ENCODE data around the gene ZNF774. TPM values are rescaled to one million over a fixed set of nuclear protein-coding genes. Genes with fewer than 3 reads are reported as not detected.
"Not testable (repeated sequence)": the region's sequence is repeated elsewhere in the genome, so short reads cannot be mapped to it uniquely, and the experiment has no call there.

Gene ZNF774
- total RNA-seq, 2 experiments from 2014 or later: 1.5 to 2.0 TPM

DNA sequence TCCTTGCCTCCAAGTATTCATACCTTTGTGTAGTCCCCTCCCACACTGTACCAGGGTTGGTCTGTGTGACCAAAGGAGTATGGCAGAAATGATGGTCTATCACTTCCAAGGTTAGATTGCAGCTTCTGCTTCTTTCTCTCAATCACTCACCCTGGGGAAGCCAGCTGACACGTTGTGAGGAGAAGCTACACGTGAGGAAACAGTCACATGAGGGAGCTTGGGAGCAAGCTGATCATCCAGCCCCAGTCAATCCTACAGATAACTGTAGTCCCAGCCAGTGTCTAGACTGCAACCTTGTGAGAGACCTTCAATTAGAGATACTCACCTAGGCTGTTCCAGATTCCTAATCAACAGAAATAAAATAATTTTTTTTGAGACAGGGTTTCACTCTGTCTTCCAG, 6.2 kb upstream of the ZNF774 start:
- peaks cover 12% of the 10 kb centered on the region for H3K4me1 Mint-ChIP-seq
- peak; percentile 12 for ATAC-seq
- no peak overlapping the region for H3K4me3 Mint-ChIP-seq
- ChIA-PET POLR2A (interaction anchor here (0.8 kb wide), 1 partner anchor 9 kb away, joined by 3 read pairs; no protein-coding TSS in a partner anchor), CTCF (interaction anchor here (0.6 to 2.7 kb wide), 6 partner anchors 9 to 347 kb away, joined by 3 to 13 read pairs (median 4); no protein-coding TSS in a partner anchor)
- no peak for DNase-seq
- no peaks in the 10 kb centered on the region for H3K9me3 Mint-ChIP-seq (ENCODE audit: low read depth)
- intact Hi-C loops (cut with DNase I, micrococcal nuclease): no loop called here
- H3K36me3 Mint-ChIP-seq (ENCODE audit: low read depth): no peaks in the 10 kb centered on the region
- no peak overlapping the region for H3K27ac Mint-ChIP-seq
- H3K27me3 Mint-ChIP-seq: no peaks in the 10 kb centered on the region

DNA sequence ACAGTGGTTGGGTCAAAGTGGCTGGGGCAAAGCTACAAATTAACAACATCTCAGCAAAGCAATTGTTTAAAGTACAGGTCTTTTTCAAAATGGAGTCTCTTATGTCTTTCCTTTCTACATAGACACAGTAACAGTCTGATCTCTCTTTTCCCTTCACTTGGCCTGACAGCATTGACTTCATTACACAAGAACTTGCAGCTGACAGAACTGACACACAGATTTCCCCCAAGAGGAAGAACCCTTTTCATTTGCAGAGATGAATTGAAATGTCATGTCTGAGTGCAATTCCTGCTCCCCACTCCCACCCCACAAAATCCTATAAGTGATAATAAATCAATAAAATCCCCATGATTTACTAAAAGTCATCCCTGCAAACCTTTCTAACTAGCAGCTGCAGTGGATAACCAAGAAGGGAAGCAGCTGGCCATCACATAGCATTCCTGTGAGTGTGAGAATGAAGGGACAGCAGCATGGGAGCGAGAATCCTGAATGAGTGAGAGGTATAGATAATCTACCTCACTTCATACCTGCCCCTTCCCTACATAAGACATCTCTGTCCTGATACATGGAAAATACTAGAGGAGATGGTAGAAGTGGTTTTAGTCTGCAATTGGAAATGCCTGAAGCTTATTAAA, 4.5 kb upstream of the ZNF774 start:
- CTCF ChIA-PET: interaction anchor here (0.5 to 1.0 kb wide), 2 partner anchors 28 to 448 kb away, joined by 3 read pairs; no protein-coding TSS in a partner anchor
- ATAC-seq; H3K36me3 Mint-ChIP-seq (ENCODE audit: low read depth); intact Hi-C loops (cut with DNase I, micrococcal nuclease); DNase-seq; H3K27me3 Mint-ChIP-seq; H3K4me3 Mint-ChIP-seq; POLR2A ChIA-PET; H3K9me3 Mint-ChIP-seq (ENCODE audit: low read depth); H3K27ac Mint-ChIP-seq: not testable (repeated sequence)
- peaks cover 14% of the 10 kb centered on the region for H3K4me1 Mint-ChIP-seq

DNA sequence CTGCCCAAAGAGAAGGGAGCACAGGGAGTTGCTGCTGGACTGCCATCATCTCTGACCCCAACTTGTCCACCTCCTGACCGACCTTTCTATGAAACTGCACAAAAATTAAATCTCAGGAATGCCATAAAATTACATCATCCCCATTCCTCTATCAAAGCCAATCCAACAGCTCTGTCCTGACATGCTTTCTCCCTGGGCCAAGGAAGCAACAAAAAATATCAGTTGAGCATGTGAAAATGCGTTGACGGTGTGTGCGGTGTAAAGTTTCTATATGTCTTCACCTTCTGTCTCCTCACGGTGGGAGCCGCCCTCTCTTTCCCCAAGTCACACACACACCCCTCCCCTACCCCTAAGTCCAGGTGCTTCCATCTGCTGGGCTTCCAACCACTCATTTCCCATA, 3.6 kb upstream of the ZNF774 start:
- ATAC-seq (no peak), DNase-seq (no peak)
- intact Hi-C loops (cut with DNase I, micrococcal nuclease): no loop called here
- ChIA-PET POLR2A (no interaction called here), CTCF (interaction anchor here (0.5 kb wide), 1 partner anchor 448 kb away, joined by 3 read pairs; no protein-coding TSS in a partner anchor)
- Mint-ChIP-seq H3K36me3 (ENCODE audit: low read depth) (no peaks in the 10 kb centered on the region), H3K4me3 (no peak overlapping the region), H3K9me3 (ENCODE audit: low read depth) (no peaks in the 10 kb centered on the region), H3K27me3 (no peaks in the 10 kb centered on the region), H3K4me1 (peaks cover 10% of the 10 kb centered on the region), H3K27ac (no peak overlapping the region)

DNA sequence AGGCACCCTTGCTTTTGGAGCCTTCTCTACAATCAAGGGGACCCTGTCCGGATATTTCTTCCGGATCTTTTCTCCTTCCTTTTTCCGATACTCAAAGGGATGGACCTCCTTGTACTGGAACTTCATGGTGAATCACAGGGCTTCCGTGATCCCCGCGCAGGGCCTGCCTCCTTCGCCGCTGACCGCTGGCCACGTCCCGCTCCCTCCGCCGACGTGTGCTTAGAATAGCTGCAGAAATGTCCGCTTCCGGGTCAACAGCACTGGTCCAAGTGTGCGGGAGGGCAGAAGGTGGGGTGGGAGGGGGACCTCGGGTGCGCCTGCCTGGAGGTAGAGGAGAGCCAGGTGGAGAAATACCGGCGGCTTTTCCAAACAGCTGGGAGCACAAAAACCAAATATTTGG, 3.0 kb upstream of the ZNF774 start:
- no peak for ATAC-seq
- ChIA-PET CTCF (interaction anchor here (0.7 kb wide), 1 partner anchor 165 kb away, joined by 3 read pairs; no protein-coding TSS in a partner anchor), POLR2A (no interaction called here)
- Mint-ChIP-seq H3K27ac (no peak overlapping the region), H3K27me3 (no peaks in the 10 kb centered on the region), H3K4me1 (peaks cover 7% of the 10 kb centered on the region), H3K36me3 (ENCODE audit: low read depth) (no peaks in the 10 kb centered on the region), H3K4me3 (no peak overlapping the region), H3K9me3 (ENCODE audit: low read depth) (no peaks in the 10 kb centered on the region)
- DNase-seq: no peak
- intact Hi-C loops (cut with DNase I, micrococcal nuclease): no loop called here

DNA sequence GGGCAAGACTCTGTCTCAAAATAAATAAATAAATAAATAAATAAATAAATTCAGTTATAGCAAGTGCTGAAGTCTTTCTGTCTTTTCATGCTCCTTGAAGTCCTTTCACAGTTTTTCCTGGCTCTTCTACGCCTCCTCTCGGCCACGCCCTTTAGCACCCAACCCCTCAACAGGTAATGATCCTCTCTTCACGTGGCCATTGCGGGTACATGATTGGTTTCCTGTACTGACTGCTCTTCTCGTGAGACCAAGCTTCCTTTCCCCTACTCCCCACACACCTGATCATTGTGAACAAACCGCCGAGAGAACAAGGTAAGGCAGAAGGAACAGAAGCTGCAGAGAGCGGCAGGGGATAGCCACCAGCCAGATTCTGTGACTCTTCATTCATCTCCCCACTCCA, 2.3 kb upstream of the ZNF774 start:
- Mint-ChIP-seq H3K4me1 (peaks cover 7% of the 10 kb centered on the region), H3K4me3 (no peak overlapping the region), H3K36me3 (ENCODE audit: low read depth) (no peaks in the 10 kb centered on the region), H3K27me3 (no peaks in the 10 kb centered on the region), H3K9me3 (ENCODE audit: low read depth) (no peaks in the 10 kb centered on the region), H3K27ac (no peak overlapping the region)
- intact Hi-C loops (cut with DNase I, micrococcal nuclease): loop anchor here (5.0 kb wide), 2 partner anchors 37 to 72 kb away; partner anchors contain the start of gene IQGAP1 (in 1 of the 2)
- ChIA-PET CTCF (interaction anchor here (0.6 kb wide), 1 partner anchor 150 kb away, joined by 3 read pairs; no protein-coding TSS in a partner anchor), POLR2A (interaction anchor here (0.6 kb wide), 1 partner anchor 17 kb away, joined by 3 read pairs; no protein-coding TSS in a partner anchor)
- ATAC-seq: no peak
- no peak for DNase-seq

DNA sequence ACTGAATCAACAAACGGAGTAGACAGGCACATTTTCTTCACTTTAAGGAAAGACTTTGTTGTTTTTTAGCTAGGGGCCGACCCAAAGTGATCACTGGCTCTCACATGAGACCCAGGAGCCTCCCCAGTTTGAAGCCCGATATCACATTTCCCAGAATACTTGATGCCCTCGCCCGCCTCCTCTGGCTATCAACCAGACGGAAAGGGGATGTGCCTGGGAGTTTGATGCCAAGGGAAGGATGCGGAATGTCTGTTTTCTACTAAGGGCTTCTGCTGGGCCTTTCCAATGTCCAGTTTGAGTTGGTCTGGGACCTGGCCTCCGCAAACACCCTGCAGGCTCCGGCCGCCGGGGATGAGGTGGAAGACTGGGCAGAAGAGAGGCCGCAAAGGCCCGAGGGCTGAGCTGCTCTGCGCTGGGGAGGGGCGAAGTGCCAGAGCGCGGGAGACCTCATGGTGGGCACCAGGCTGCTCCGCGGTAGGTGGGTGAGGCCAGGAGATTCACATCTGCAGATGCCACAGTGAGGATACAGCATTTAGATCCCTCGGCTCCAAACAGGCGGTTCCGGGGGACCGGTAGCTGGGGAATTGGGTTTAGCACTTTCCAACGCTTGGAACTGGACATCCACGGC, 491 bp upstream of the ZNF774 start:
- intact Hi-C loops (cut with DNase I, micrococcal nuclease): loop anchor here (1.0 to 5.0 kb wide), 4 partner anchors 36 to 86 kb away; partner anchors contain the start of genes IQGAP1 (in 2 of the 2) and NGRN (in 1 of the 2)
- peak overlapping the region; percentile 47 for H3K27ac Mint-ChIP-seq
- peak overlapping the region; percentile 83 for H3K4me3 Mint-ChIP-seq
- ChIA-PET POLR2A (no interaction called here), CTCF (interaction anchor here (1.1 to 1.4 kb wide), 3 partner anchors 10 to 36 kb away, joined by 3 to 6 read pairs (median 5); partner anchors contain the start of gene IQGAP1)
- no peak for DNase-seq
- H3K9me3 Mint-ChIP-seq (ENCODE audit: low read depth): no peaks in the 10 kb centered on the region
- no peaks in the 10 kb centered on the region for H3K36me3 Mint-ChIP-seq (ENCODE audit: low read depth)
- H3K4me1 Mint-ChIP-seq: peaks cover 7% of the 10 kb centered on the region
- H3K27me3 Mint-ChIP-seq: no peaks in the 10 kb centered on the region
- peak; percentile 11 for ATAC-seq

DNA sequence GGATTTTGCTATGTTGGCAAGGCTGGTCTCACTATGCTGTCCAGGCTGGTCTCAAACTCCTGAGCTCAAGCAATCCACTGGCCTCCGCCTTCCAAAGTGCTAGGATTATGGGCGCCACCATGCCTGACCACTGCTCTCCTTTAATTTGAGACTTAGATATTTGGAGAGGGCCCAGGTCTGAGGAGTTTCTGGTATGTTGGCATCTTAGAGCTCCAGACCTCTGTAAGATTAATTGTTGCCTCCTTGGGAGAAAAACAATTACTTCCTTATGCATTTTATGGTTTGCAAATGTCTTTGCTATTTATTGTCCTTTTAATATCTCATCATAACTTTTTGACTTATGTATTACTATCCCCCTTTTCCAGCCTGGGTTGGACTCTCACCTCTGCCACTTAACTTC, 2.9 kb downstream of the ZNF774 start:
- Mint-ChIP-seq H3K27me3 (no peaks in the 10 kb centered on the region), H3K36me3 (ENCODE audit: low read depth) (no peaks in the 10 kb centered on the region), H3K4me3 (no peak overlapping the region), H3K9me3 (ENCODE audit: low read depth) (no peaks in the 10 kb centered on the region), H3K4me1 (peaks cover 9% of the 10 kb centered on the region), H3K27ac (no peak overlapping the region)
- DNase-seq (no peak), ATAC-seq (no peak)
- intact Hi-C loops (cut with DNase I, micrococcal nuclease): loop anchor here (5.0 kb wide), 2 partner anchors 32 to 67 kb away; partner anchors contain the start of gene IQGAP1 (in 1 of the 2)
- POLR2A ChIA-PET: interaction anchor here (0.7 kb wide), 1 partner anchor 218 kb away, joined by 3 read pairs; no protein-coding TSS in a partner anchor
- CTCF ChIA-PET: interaction anchor here (0.7 kb wide), 1 partner anchor 35 kb away, joined by 3 read pairs; no protein-coding TSS in a partner anchor

DNA sequence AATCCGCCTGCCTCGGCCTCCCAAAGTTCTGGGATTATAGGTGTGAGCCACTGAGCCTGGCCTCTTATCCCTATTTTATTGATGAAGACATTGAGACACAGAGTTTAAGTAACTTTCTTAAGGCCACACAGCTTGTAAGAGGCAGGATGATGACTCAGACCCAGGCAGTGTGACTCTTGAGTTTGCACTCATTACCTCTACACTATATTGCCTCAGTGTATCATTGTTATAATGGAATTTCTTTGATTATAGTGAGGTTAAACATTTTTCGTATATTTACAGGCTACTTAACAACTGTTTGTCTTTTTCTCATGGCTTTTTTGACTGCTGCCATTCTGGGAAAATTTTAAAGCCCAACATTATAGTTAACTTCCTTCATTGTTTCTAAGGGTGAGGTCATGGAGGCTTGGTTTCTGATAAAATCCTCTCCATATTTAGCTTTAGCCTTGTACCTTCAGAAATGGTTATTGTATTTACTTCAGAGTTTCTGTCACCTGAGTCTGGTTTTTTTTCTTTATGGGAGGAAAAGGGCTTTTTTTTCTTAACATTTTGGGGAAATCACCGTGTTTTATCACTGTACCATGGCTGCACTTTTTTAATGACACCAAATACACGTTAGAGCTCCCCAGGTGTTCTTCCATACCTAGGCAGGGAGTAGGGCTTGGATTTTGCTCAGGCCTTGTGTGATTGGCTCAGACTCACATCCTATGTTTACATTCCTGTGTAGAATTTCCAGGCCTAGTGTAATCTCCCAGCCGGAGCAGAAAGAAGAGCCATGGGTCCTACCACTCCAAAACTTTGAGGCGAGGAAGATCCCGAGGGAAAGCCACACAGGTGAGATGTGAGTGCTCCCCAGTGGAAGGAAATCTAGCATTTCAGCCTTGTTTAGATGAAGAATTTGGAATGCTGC, 6.3 kb downstream of the ZNF774 start:
- Mint-ChIP-seq H3K4me1 (peaks cover 17% of the 10 kb centered on the region), H3K36me3 (ENCODE audit: low read depth) (no peaks in the 10 kb centered on the region), H3K9me3 (ENCODE audit: low read depth) (no peaks in the 10 kb centered on the region), H3K27ac (no peak overlapping the region), H3K4me3 (no peak overlapping the region), H3K27me3 (no peaks in the 10 kb centered on the region)
- CTCF ChIA-PET: no interaction called here
- POLR2A ChIA-PET: no interaction called here
- intact Hi-C loops (cut with DNase I, micrococcal nuclease): no loop called here
- DNase-seq: peak; percentile 40
- ATAC-seq: peak; percentile 69

DNA sequence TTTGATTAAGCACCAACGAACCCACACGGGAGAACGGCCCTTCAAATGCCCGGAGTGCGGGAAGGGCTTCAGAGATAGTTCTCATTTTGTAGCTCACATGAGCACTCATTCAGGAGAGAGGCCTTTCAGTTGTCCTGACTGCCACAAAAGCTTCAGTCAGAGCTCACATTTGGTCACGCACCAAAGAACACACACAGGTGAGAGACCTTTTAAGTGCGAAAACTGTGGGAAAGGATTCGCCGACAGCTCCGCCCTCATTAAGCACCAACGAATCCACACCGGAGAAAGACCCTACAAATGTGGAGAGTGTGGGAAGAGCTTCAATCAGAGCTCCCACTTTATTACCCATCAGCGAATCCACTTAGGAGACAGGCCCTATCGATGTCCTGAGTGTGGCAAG, 8.7 kb downstream of the ZNF774 start:
- Mint-ChIP-seq H3K27me3 (no peaks in the 10 kb centered on the region), H3K4me1 (peaks cover 25% of the 10 kb centered on the region), H3K4me3 (no peak overlapping the region), H3K36me3 (ENCODE audit: low read depth) (no peaks in the 10 kb centered on the region), H3K27ac (no peak overlapping the region), H3K9me3 (ENCODE audit: low read depth) (no peaks in the 10 kb centered on the region)
- CTCF ChIA-PET: interaction anchor here (0.6 to 4.8 kb wide), 11 partner anchors 10 to 261 kb away, joined by 3 to 58 read pairs (median 3); no protein-coding TSS in a partner anchor
- intact Hi-C loops (cut with DNase I, micrococcal nuclease): loop anchor here in 1 of 2 experiments (5.0 kb wide), 1 partner anchor 62 kb away; no protein-coding TSS in a partner anchor
- no peak for DNase-seq
- no peak for ATAC-seq
- POLR2A ChIA-PET: interaction anchor here (0.6 to 0.9 kb wide), 2 partner anchors 23 to 28 kb away, joined by 3 read pairs; partner anchors contain the start of gene IQGAP1

DNA sequence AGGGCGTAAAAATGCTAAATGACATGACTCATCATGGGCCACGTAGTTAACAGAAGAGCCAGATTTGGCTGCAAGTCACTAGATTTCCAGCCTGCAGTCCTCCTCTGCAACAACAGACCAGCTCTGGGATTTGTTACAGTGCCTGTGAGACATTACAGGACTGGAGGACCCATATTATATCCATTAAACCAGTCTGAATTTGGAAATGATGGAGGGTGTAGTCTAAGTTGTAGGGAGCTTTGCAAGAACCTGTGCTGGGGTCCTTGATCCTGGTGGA, 10.8 kb downstream of the ZNF774 start:
- H3K4me1 Mint-ChIP-seq: peaks cover 25% of the 10 kb centered on the region
- H3K9me3 Mint-ChIP-seq (ENCODE audit: low read depth): no peaks in the 10 kb centered on the region
- H3K27me3 Mint-ChIP-seq: no peaks in the 10 kb centered on the region
- H3K27ac Mint-ChIP-seq: peak overlapping the region; percentile 5
- ChIA-PET CTCF (interaction anchor here (0.7 to 4.8 kb wide), 12 partner anchors 11 to 158 kb away, joined by 3 to 58 read pairs (median 4); partner anchors contain the start of gene ZNF774), POLR2A (no interaction called here)
- H3K4me3 Mint-ChIP-seq: no peak overlapping the region
- no peaks in the 10 kb centered on the region for H3K36me3 Mint-ChIP-seq (ENCODE audit: low read depth)
- no peak for ATAC-seq
- intact Hi-C loops (cut with DNase I, micrococcal nuclease): loop anchor here (1.0 to 5.0 kb wide), 5 partner anchors 25 to 119 kb away; partner anchors contain the start of gene IQGAP1 (in 1 of the 2)
- no peak for DNase-seq

DNA sequence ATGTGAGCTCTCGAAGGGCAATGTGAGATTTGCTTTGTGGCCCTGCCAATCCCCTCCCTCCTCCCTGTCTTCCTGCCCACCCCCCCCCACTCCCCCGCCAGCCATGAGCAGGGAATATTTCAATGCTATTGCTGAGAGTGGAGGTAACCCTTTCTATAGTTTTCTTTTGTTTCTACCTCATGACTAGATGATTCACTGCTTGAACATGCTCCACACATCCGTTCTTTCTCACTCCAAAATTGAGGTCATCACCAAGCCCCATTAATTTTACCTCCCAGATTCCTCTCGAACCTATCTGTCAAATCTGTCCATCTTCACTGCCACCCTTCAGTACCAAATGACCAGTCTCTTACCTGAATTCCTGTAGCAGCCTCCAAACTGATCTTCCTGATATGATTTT, 12.2 kb downstream of the ZNF774 start:
- H3K27ac Mint-ChIP-seq: no peak overlapping the region
- intact Hi-C loops (cut with DNase I, micrococcal nuclease): loop anchor here in 1 of 2 experiments (5.0 kb wide), 1 partner anchor 58 kb away; no protein-coding TSS in a partner anchor
- H3K36me3 Mint-ChIP-seq (ENCODE audit: low read depth): no peaks in the 10 kb centered on the region
- H3K27me3 Mint-ChIP-seq: no peaks in the 10 kb centered on the region
- H3K4me3 Mint-ChIP-seq: no peak overlapping the region
- ATAC-seq (no peak), DNase-seq (no peak)
- H3K9me3 Mint-ChIP-seq (ENCODE audit: low read depth): no peaks in the 10 kb centered on the region
- ChIA-PET POLR2A (no interaction called here), CTCF (interaction anchor here (0.6 kb wide), 1 partner anchor 113 kb away, joined by 4 read pairs; no protein-coding TSS in a partner anchor)
- peaks cover 26% of the 10 kb centered on the region for H3K4me1 Mint-ChIP-seq

All from activated CD4-positive, alpha-beta T cell treated with anti-CD3 and anti-CD28 coated beads for 36 hours (primary cell).